Body of pancreas (tissue), 4 donors: Measurements from ENCODE around the gene WWOX.

Source experiments
- POLR2A ChIP-seq, 3 donors: fragments of 450-650 bp; IDR thresholded peaks; one replicate each; pipeline ENCODE4 v1.6.1; 2016; ENCODE audit warnings: antibody characterized with exemption in 3 of 3, mild to moderate bottlenecking in 2 of 3
- TF ChIP-seq, protein P1 (sequence below), 7 experiments: fragments of 450-650 bp in 4 of 7; fragments of 200-600 bp in 3 of 7; sonication (generic) in 3 of 7; IDR thresholded peaks; one replicate each; pipeline ENCODE4 v1.5.1; 2016 to 2019; ENCODE audit warnings: antibody characterized with exemption in 7 of 7

DNA sequence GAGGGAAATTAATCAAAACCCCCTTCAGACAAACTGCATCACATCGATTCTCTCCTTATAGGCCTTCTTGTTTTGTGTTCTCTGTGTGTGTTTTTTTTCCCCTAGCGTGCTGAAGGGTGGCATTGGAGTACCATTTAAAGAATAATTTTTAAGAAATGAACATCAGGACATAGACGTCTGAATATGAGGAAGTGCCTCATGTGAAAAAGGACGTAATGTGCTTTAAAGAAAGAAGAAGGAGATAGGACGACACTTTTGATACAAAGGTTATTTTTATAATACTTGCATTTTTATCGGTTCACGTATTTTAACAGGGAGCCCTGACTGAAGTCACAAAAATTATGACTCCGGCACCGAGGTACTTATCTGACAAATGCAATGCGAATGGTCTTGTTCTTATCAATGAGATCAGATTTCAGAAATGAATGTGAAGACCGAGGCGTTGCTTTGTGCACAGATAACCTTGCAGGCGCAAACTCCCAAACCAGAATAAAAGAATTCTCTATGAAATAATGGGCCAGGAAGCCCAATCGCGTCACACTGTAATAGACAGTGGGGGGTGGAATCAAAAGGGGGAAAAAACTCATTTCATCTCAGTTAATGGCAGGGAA lies 894.8 kb downstream of the WWOX start:
- TF ChIP-seq, protein P1, sequence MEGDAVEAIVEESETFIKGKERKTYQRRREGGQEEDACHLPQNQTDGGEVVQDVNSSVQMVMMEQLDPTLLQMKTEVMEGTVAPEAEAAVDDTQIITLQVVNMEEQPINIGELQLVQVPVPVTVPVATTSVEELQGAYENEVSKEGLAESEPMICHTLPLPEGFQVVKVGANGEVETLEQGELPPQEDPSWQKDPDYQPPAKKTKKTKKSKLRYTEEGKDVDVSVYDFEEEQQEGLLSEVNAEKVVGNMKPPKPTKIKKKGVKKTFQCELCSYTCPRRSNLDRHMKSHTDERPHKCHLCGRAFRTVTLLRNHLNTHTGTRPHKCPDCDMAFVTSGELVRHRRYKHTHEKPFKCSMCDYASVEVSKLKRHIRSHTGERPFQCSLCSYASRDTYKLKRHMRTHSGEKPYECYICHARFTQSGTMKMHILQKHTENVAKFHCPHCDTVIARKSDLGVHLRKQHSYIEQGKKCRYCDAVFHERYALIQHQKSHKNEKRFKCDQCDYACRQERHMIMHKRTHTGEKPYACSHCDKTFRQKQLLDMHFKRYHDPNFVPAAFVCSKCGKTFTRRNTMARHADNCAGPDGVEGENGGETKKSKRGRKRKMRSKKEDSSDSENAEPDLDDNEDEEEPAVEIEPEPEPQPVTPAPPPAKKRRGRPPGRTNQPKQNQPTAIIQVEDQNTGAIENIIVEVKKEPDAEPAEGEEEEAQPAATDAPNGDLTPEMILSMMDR (IDR thresholded peaks at IDR 0.05), result no peak
- TF ChIP-seq POLR2A (IDR thresholded peaks at IDR 0.05), result no peak
